Loucy (cell line): ENCODE measurements around the gene CNTNAP2.

Experiments used
- EZH2phosphoT487 ChIP-seq: fragments of 200-600 bp; IDR thresholded peaks from 2 replicates; pipeline ENCODE4 v1.6.1; 2018; ENCODE audit warnings: antibody characterized with exemption, mild to moderate bottlenecking, moderate library complexity, borderline replicate concordance
- TF ChIP-seq, protein P1 (sequence below): fragments of 200-600 bp; sonication (generic); conservative IDR thresholded peaks from 2 replicates; pipeline ENCODE4 v1.5.1; 2014; ENCODE audit warnings: mild to moderate bottlenecking, antibody characterized with exemption, low read length

DNA sequence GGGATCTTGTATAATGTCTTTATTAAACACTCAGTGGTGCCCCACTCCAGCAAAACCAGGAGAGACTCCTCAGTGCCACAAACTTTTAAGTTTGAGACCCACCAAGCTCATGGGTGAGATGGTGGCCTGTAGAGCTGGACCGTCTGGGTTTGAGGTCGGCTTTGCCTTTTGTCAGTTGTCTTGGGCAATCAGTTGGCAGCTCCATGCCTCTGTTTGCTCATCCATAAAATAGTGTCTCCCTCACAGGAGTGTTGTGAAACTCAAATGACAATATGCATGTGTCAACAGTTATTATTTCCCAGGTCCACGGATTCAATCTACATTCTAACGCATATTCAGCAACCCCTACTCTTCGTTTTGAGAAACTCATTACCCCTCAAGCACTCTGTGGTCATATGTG is 2106.1 kb downstream of the CNTNAP2 start:
- TF ChIP-seq, protein P1, sequence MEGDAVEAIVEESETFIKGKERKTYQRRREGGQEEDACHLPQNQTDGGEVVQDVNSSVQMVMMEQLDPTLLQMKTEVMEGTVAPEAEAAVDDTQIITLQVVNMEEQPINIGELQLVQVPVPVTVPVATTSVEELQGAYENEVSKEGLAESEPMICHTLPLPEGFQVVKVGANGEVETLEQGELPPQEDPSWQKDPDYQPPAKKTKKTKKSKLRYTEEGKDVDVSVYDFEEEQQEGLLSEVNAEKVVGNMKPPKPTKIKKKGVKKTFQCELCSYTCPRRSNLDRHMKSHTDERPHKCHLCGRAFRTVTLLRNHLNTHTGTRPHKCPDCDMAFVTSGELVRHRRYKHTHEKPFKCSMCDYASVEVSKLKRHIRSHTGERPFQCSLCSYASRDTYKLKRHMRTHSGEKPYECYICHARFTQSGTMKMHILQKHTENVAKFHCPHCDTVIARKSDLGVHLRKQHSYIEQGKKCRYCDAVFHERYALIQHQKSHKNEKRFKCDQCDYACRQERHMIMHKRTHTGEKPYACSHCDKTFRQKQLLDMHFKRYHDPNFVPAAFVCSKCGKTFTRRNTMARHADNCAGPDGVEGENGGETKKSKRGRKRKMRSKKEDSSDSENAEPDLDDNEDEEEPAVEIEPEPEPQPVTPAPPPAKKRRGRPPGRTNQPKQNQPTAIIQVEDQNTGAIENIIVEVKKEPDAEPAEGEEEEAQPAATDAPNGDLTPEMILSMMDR: no peak
- TF ChIP-seq EZH2phosphoT487: no peak
